GM18511 (cell line): ENCODE data around the gene GBE1.

Source experiments
- ATAC-seq: cut with Tn5 transposase; IDR thresholded peaks from one replicate; pipeline ENCODE4 v1.9.1; 2021; ENCODE audit warnings: mild to moderate bottlenecking, moderate library complexity; ENCODE audit not compliant: unreplicated experiment

Gene GBE1

GRCh38 chr3:81477740-81478139, 283.7 kb downstream of the GBE1 start:
- ATAC-seq, result no peak

GRCh38 chr3:81476692-81477091, 284.8 kb downstream of the GBE1 start:
- no peak for ATAC-seq

GRCh38 chr3:81472600-81473362, 288.7 kb downstream of the GBE1 start:
- no peak for ATAC-seq

- ATAC-seq, result no peak
Measured at GRCh38 chr3:81470524-81471278, 290.7 kb downstream of the GBE1 start.

- ATAC-seq, result no peak
Measured at GRCh38 chr3:81468391-81468790, 293.1 kb downstream of the GBE1 start.

- no peak for ATAC-seq
Measured at GRCh38 chr3:81466201-81466560, 295.3 kb downstream of the GBE1 start.

- no peak for ATAC-seq
Measured at GRCh38 chr3:81465510-81466200, 295.8 kb downstream of the GBE1 start.

GRCh38 chr3:81463781-81464180, 297.7 kb downstream of the GBE1 start:
- ATAC-seq, result no peak

GRCh38 chr3:81462921-81463320, 298.5 kb downstream of the GBE1 start:
- ATAC-seq, result no peak

- ATAC-seq, result no peak
Measured at GRCh38 chr3:81459733-81460132, 301.7 kb downstream of the GBE1 start.

GRCh38 chr3:81452418-81452817, 309.0 kb downstream of the GBE1 start:
- no peak for ATAC-seq

GRCh38 chr3:81451611-81452010, 309.8 kb downstream of the GBE1 start:
- no peak for ATAC-seq

GRCh38 chr3:81451140-81451539, 310.3 kb downstream of the GBE1 start:
- no peak for ATAC-seq

GRCh38 chr3:81446806-81447205, 314.6 kb downstream of the GBE1 start:
- ATAC-seq, result no peak

- ATAC-seq, result no peak
Measured at GRCh38 chr3:81445712-81446111, 315.7 kb downstream of the GBE1 start.

GRCh38 chr3:81444817-81445460, 316.5 kb downstream of the GBE1 start:
- ATAC-seq, result no peak

GRCh38 chr3:81443958-81444357, 317.5 kb downstream of the GBE1 start:
- no peak for ATAC-seq

- ATAC-seq, result no peak
Measured at GRCh38 chr3:81443457-81443782, 318.0 kb downstream of the GBE1 start.

GRCh38 chr3:81442758-81443456, 318.5 kb downstream of the GBE1 start:
- no peak for ATAC-seq

- no peak for ATAC-seq
Measured at GRCh38 chr3:81440661-81441060, 320.8 kb downstream of the GBE1 start.
